Body of pancreas (tissue), 4 donors: Measurements from ENCODE around the gene SYNE2.

Experiments
- POLR2A ChIP-seq, 3 donors: fragments of 450-650 bp; IDR thresholded peaks; one replicate each; pipeline ENCODE4 v1.6.1; 2016; ENCODE audit warnings: antibody characterized with exemption in 3 of 3, mild to moderate bottlenecking in 2 of 3
- TF ChIP-seq, protein P1 (sequence below), 7 experiments: fragments of 450-650 bp in 4 of 7; fragments of 200-600 bp in 3 of 7; sonication (generic) in 3 of 7; IDR thresholded peaks; one replicate each; pipeline ENCODE4 v1.5.1; 2016 to 2019; ENCODE audit warnings: antibody characterized with exemption in 7 of 7

DNA sequence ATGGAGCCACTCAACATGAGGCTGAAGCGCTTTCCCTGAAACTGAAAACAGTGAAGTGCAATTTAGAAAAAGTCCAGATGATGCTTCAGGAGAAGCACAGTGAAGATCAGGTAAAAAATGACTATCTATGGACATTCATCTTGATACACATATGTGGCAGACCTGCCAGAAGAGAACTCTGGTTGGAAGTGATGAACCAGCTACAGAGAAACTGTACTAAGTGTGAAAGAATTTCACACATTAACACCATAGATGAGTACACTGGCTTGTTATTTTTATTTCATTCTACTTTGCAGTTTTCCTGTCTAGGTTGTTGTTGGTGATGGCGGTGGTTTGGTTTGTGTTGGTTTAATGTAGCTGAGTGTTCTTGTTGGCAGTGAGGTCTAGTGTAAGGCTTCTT is 266.7 kb downstream of the SYNE2 start:
- TF ChIP-seq, protein P1, sequence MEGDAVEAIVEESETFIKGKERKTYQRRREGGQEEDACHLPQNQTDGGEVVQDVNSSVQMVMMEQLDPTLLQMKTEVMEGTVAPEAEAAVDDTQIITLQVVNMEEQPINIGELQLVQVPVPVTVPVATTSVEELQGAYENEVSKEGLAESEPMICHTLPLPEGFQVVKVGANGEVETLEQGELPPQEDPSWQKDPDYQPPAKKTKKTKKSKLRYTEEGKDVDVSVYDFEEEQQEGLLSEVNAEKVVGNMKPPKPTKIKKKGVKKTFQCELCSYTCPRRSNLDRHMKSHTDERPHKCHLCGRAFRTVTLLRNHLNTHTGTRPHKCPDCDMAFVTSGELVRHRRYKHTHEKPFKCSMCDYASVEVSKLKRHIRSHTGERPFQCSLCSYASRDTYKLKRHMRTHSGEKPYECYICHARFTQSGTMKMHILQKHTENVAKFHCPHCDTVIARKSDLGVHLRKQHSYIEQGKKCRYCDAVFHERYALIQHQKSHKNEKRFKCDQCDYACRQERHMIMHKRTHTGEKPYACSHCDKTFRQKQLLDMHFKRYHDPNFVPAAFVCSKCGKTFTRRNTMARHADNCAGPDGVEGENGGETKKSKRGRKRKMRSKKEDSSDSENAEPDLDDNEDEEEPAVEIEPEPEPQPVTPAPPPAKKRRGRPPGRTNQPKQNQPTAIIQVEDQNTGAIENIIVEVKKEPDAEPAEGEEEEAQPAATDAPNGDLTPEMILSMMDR (IDR thresholded peaks at IDR 0.05): no peak
- no peak for TF ChIP-seq POLR2A (IDR thresholded peaks at IDR 0.05)
